Body of pancreas (tissue), 4 donors: ENCODE measurements around the gene AFG1L. TPM values are rescaled to one million over a fixed set of nuclear protein-coding genes. Genes with fewer than 3 reads are reported as not detected.

Experiments
- ATAC-seq: fragments of 150-250 bp; one replicate; pipeline ENCODE4 v1.9.1; 2016
- DNase-seq, 4 donors: peaks; one replicate each; pipeline ENCODE4 v3.0.0-alpha.2; 2019
- H3K27ac ChIP-seq, 4 donors: fragments of 200-600 bp; sonication (generic); 1 replicate in 3 of 4; 2 replicates in 1 of 4; pipeline versions ENCODE4 v1.5.1 to v1.6.1; 2016 to 2019; ENCODE audit warnings: mild to moderate bottlenecking in 1 of 4, mixed read lengths in 1 of 4, moderate library complexity in 1 of 4
- H3K27me3 ChIP-seq, 2 donors: fragments of 200-600 bp; sonication (generic); one replicate each; pipeline ENCODE4 v1.6.0; 2016; ENCODE audit warnings: mild to moderate bottlenecking in 1 of 2
- H3K36me3 ChIP-seq, 2 donors: fragments of 200-600 bp; sonication (generic); replicated peaks in 1 of 2; 2 replicates each; pipeline ENCODE4 v1.5.1; 2016; ENCODE audit warnings: low read depth in 2 of 2; ENCODE audit not compliant: insufficient read depth in 1 of 2
- H3K4me1 ChIP-seq: fragments of 200-600 bp; sonication (generic); one replicate; pipeline ENCODE4 v1.6.0; 2016
- H3K4me3 ChIP-seq, 2 donors: fragments of 200-600 bp; sonication (generic); 1 replicate in 1 of 2; 2 replicates in 1 of 2; pipeline ENCODE4 v1.5.1; 2016 to 2019
- H3K9me3 ChIP-seq, 3 donors: fragments of 200-600 bp; sonication (generic); 1 replicate in 2 of 3; 2 replicates in 1 of 3; pipeline ENCODE4 v1.5.1; 2016
- CTCF ChIP-seq, 7 experiments: fragments of 450-650 bp in 4 of 7; fragments of 200-600 bp in 3 of 7; sonication (generic) in 3 of 7; IDR thresholded peaks; one replicate each; pipeline ENCODE4 v1.5.1; 2016 to 2019; ENCODE audit warnings: antibody characterized with exemption in 7 of 7
- POLR2A ChIP-seq, 3 donors: fragments of 450-650 bp; IDR thresholded peaks; one replicate each; pipeline ENCODE4 v1.6.1; 2016; ENCODE audit warnings: antibody characterized with exemption in 3 of 3, mild to moderate bottlenecking in 2 of 3
- WGBS, 2 donors: methylation state at CpG; one replicate each; pipeline ENCODE4 v1.1.5; 2017; 5-methylcytosine and 5-hydroxymethylcytosine counted together
- intact Hi-C: fragments of 100-400 bp; cut with DNase I; formaldehyde crosslinking; loops from one replicate; pipeline ENCODE4 v1.15.1; 2023
- total RNA-seq, 2 donors: library from RNA; depleted of rRNA; stranded (reverse); fragments of >200 nt; gene quantifications; one replicate each; pipeline ENCODE4 v1.1.0, GENCODE V29; 2016

AFG1L gene
- total RNA-seq, 2 donors from 2014 or later = 1.6 to 4.0 TPM

GRCh38 chr6:108544606-108545005 is 249.8 kb downstream of the AFG1L start:
- Histone ChIP-seq H3K4me1 (peaks cover 11% of the 10 kb centered on the region), H3K27me3 (no peaks in the 10 kb centered on the region), H3K36me3 (no peaks in the 10 kb centered on the region), H3K9me3 (no peaks in the 10 kb centered on the region), H3K4me3 (no peak overlapping the region), H3K27ac (no peak overlapping the region)
- intact Hi-C loops = loop anchor here (5.0 kb wide), 2 partner anchors 348 to 528 kb away; no protein-coding TSS in a partner anchor
- ATAC-seq (no peak), DNase-seq (no peak)
- no peak for TF ChIP-seq CTCF (IDR thresholded peaks at IDR 0.05)
- WGBS, 2 donors = 63 to 68% methylated on average over 3 of the region's 3 CpGs

GRCh38 chr6:108546079-108547049 is 251.5 kb downstream of the AFG1L start:
- H3K27me3 ChIP-seq = no peaks in the 10 kb centered on the region
- no peak overlapping the region for H3K4me3 ChIP-seq
- ATAC-seq = no peak
- H3K36me3 ChIP-seq = no peaks in the 10 kb centered on the region
- intact Hi-C loops = loop anchor here (5.0 kb wide), 1 partner anchor 526 kb away; no protein-coding TSS in a partner anchor
- no peak overlapping the region for H3K27ac ChIP-seq
- H3K4me1 ChIP-seq = peaks cover 10% of the 10 kb centered on the region
- TF ChIP-seq CTCF (IDR thresholded peaks at IDR 0.05) = no peak
- TF ChIP-seq POLR2A (IDR thresholded peaks at IDR 0.05) = no peak
- WGBS, 2 donors = 67 to 80% methylated on average over 6 of the region's 6 CpGs
- H3K9me3 ChIP-seq = no peaks in the 10 kb centered on the region
- DNase-seq = no peak

- no peaks in the 10 kb centered on the region for H3K4me1 ChIP-seq
- no peak overlapping the region for H3K27ac ChIP-seq
- H3K4me3 ChIP-seq = no peak overlapping the region
- H3K9me3 ChIP-seq = no peaks in the 10 kb centered on the region
- intact Hi-C loops = loop anchor here (5.0 kb wide), 1 partner anchor 523 kb away; no protein-coding TSS in a partner anchor
- no peaks in the 10 kb centered on the region for H3K27me3 ChIP-seq
- TF ChIP-seq POLR2A (IDR thresholded peaks at IDR 0.05) (no peak), CTCF (IDR thresholded peaks at IDR 0.05) (no peak)
- 83 to 87% methylated on average over 1 of the region's 1 CpG for WGBS, 2 donors
- H3K36me3 ChIP-seq = no peaks in the 10 kb centered on the region
- no peak for DNase-seq
- no peak for ATAC-seq
Measured at GRCh38 chr6:108549241-108549640, 254.4 kb downstream of the AFG1L start.

- ATAC-seq (no peak), DNase-seq (no peak)
- no peaks in the 10 kb centered on the region for H3K27me3 ChIP-seq
- TF ChIP-seq CTCF (IDR thresholded peaks at IDR 0.05) (no peak), POLR2A (IDR thresholded peaks at IDR 0.05) (no peak)
- intact Hi-C loops = loop anchor here (5.0 kb wide), 1 partner anchor 523 kb away; no protein-coding TSS in a partner anchor
- H3K27ac ChIP-seq = no peak overlapping the region
- no peaks in the 10 kb centered on the region for H3K36me3 ChIP-seq
- H3K4me3 ChIP-seq = no peak overlapping the region
- H3K9me3 ChIP-seq = no peaks in the 10 kb centered on the region
- 66 to 81% methylated on average over 3 of the region's 3 CpGs for whole genome bisulfite sequencing, 2 donors
- H3K4me1 ChIP-seq = no peaks in the 10 kb centered on the region
Measured at GRCh38 chr6:108549741-108550140, 254.9 kb downstream of the AFG1L start.
